Astrocyte (in vitro differentiated cells and primary cell): ENCODE results near the gene ASPN. TPM values are rescaled to one million over a fixed set of nuclear protein-coding genes. Genes with fewer than 3 reads are reported as not detected.
A peak's percentile ranks its signal among the peaks of the same experiment; 100 is the strongest.

Experiments
- DNase-seq: peaks from one replicate; pipeline ENCODE4 v3.0.0-alpha.2; 2010; ENCODE audit warnings: low read depth
- FAIRE-seq: peaks from 2 replicates; lab custom pipeline; 2011; peaks lifted over from hg19 to GRCh38; lab: Jason Lieb, UNC
- H2AFZ ChIP-seq: 2 replicates; pipeline ENCODE4 v1.6.0; 2012; ENCODE audit warnings: low read depth, low read length, inconsistent platforms
- H3K27ac ChIP-seq: 2 replicates; pipeline ENCODE4 v1.5.1; 2011; ENCODE audit warnings: low read depth, low read length, inconsistent platforms
- H3K27me3 ChIP-seq: 2 replicates; pipeline ENCODE4 v1.6.0; 2011; ENCODE audit warnings: low read length, inconsistent platforms; ENCODE audit not compliant: insufficient read depth
- H3K36me3 ChIP-seq: 2 replicates; pipeline ENCODE4 v1.5.1; 2011; ENCODE audit warnings: low read length, inconsistent platforms; ENCODE audit not compliant: insufficient read depth
- H3K4me1 ChIP-seq: 2 replicates; pipeline ENCODE4 v1.5.1; 2011; ENCODE audit warnings: low read length, inconsistent platforms; ENCODE audit not compliant: insufficient read depth
- H3K4me2 ChIP-seq: 2 replicates; pipeline ENCODE4 v1.6.0; 2012; ENCODE audit warnings: low read length, inconsistent platforms
- H3K4me3 ChIP-seq: 2 replicates; pipeline ENCODE4 v1.5.1; 2011; ENCODE audit warnings: low read depth, mild to moderate bottlenecking, low read length, inconsistent platforms; ENCODE audit not compliant: insufficient read depth
- H3K79me2 ChIP-seq: 2 replicates; pipeline ENCODE4 v1.6.0; 2012; ENCODE audit warnings: mild to moderate bottlenecking, low read length, inconsistent platforms; ENCODE audit not compliant: insufficient read depth
- H3K9ac ChIP-seq: 2 replicates; pipeline ENCODE4 v1.6.0; 2012; ENCODE audit warnings: mild to moderate bottlenecking, low read length, inconsistent platforms
- H3K9me3 ChIP-seq: 2 replicates; pipeline ENCODE4 v1.5.1; 2012; ENCODE audit warnings: low read depth, mild to moderate bottlenecking, low read length, inconsistent platforms; ENCODE audit not compliant: insufficient read depth
- H4K20me1 ChIP-seq: 2 replicates; pipeline ENCODE4 v1.6.0; 2012; ENCODE audit warnings: low read length, inconsistent platforms; ENCODE audit not compliant: insufficient read depth
- H3K27ac Mint-ChIP-seq: one replicate; pipeline ENCODE4 v1.8.0; 2021; ENCODE audit warnings: mild to moderate bottlenecking, mixed read lengths; ENCODE audit not compliant: unreplicated experiment
- H3K27me3 Mint-ChIP-seq: one replicate; pipeline ENCODE4 v1.8.0; 2021; ENCODE audit warnings: low read depth, mixed read lengths; ENCODE audit not compliant: unreplicated experiment
- H3K36me3 Mint-ChIP-seq: one replicate; pipeline ENCODE4 v1.8.0; 2021; ENCODE audit warnings: low read depth, mixed read lengths; ENCODE audit not compliant: unreplicated experiment
- H3K4me1 Mint-ChIP-seq: one replicate; pipeline ENCODE4 v1.8.0; 2021; ENCODE audit warnings: low read depth, mixed read lengths; ENCODE audit not compliant: unreplicated experiment
- H3K4me3 Mint-ChIP-seq: one replicate; pipeline ENCODE4 v1.8.0; 2021; ENCODE audit warnings: mild to moderate bottlenecking, moderate library complexity, mixed read lengths; ENCODE audit not compliant: unreplicated experiment
- H3K9me3 Mint-ChIP-seq: one replicate; pipeline ENCODE4 v1.8.0; 2021; ENCODE audit warnings: mild to moderate bottlenecking, mixed read lengths; ENCODE audit not compliant: unreplicated experiment
- CTCF ChIP-seq: IDR thresholded peaks from 2 replicates; pipeline ENCODE4 v1.5.1; 2011; ENCODE audit warnings: low read depth, mild to moderate bottlenecking, inconsistent platforms, low read length, moderate library complexity; ENCODE audit not compliant: insufficient read depth
- EZH2 ChIP-seq: IDR thresholded peaks from 2 replicates; pipeline ENCODE4 v1.6.1; 2012; ENCODE audit warnings: mild to moderate bottlenecking, low read length, inconsistent platforms; ENCODE audit not compliant: insufficient read depth
- total RNA-seq: library from RNA; stranded (reverse); gene quantifications from 2 replicates; pipeline ENCODE4 v1.2.1, GENCODE V29; 2021

The ASPN gene
- total RNA-seq, 1 donor from 2014 or later = not detected

- DNase-seq (no peak), FAIRE-seq (no peak)
- Histone ChIP-seq H3K27me3 (no peaks in the 10 kb centered on the region), H3K4me3 (no peak overlapping the region), H3K4me1 (no peaks in the 10 kb centered on the region), H3K9ac (no peak overlapping the region), H4K20me1 (no peaks in the 10 kb centered on the region), H3K36me3 (no peaks in the 10 kb centered on the region), H3K79me2 (no peaks in the 10 kb centered on the region), H3K9me3 (no peaks in the 10 kb centered on the region), H3K4me2 (no peak overlapping the region), H3K27ac (no peak overlapping the region), H2AFZ (no peak overlapping the region)
- Mint-ChIP-seq H3K9me3 (no peaks in the 10 kb centered on the region), H3K4me3 (no peak overlapping the region), H3K4me1 (no peaks in the 10 kb centered on the region), H3K27ac (no peak overlapping the region), H3K36me3 (no peaks in the 10 kb centered on the region), H3K27me3 (no peaks in the 10 kb centered on the region)
- TF ChIP-seq EZH2 = no peak
- TF ChIP-seq CTCF = no peak
These were observed 46.2 kb upstream of the ASPN start for GRCh38 chr9:92528522-92528849.

- Histone ChIP-seq H3K4me1 (no peaks in the 10 kb centered on the region), H3K27me3 (no peaks in the 10 kb centered on the region), H4K20me1 (no peaks in the 10 kb centered on the region), H3K27ac (no peak overlapping the region), H2AFZ (no peak overlapping the region), H3K9ac (no peak overlapping the region), H3K9me3 (no peaks in the 10 kb centered on the region), H3K4me3 (no peak overlapping the region), H3K4me2 (no peak overlapping the region), H3K36me3 (no peaks in the 10 kb centered on the region), H3K79me2 (no peaks in the 10 kb centered on the region)
- Mint-ChIP-seq H3K4me1 (no peaks in the 10 kb centered on the region), H3K4me3 (no peak overlapping the region), H3K36me3 (no peaks in the 10 kb centered on the region), H3K9me3 (no peaks in the 10 kb centered on the region), H3K27ac (peak overlapping the region; percentile 35), H3K27me3 (no peaks in the 10 kb centered on the region)
- FAIRE-seq = no peak
- no peak for DNase-seq
- TF ChIP-seq CTCF (no peak), EZH2 (no peak)
These were observed 45.7 kb upstream of the ASPN start for GRCh38 chr9:92527832-92528521.

- no peaks in the 10 kb centered on the region for H3K79me2 ChIP-seq
- Mint-ChIP-seq H3K4me1 (no peaks in the 10 kb centered on the region), H3K4me3 (no peak overlapping the region), H3K27me3 (no peaks in the 10 kb centered on the region), H3K36me3 (no peaks in the 10 kb centered on the region), H3K27ac (no peak overlapping the region), H3K9me3 (no peaks in the 10 kb centered on the region)
- no peak for TF ChIP-seq CTCF
- TF ChIP-seq EZH2 = no peak
- no peak overlapping the region for H3K27ac ChIP-seq
- no peak overlapping the region for H2AFZ ChIP-seq
- no peak overlapping the region for H3K4me3 ChIP-seq
- no peaks in the 10 kb centered on the region for H3K9me3 ChIP-seq
- no peaks in the 10 kb centered on the region for H3K36me3 ChIP-seq
- DNase-seq (no peak), FAIRE-seq (no peak)
- H3K27me3 ChIP-seq = no peaks in the 10 kb centered on the region
- H4K20me1 ChIP-seq = no peaks in the 10 kb centered on the region
- no peak overlapping the region for H3K4me2 ChIP-seq
- H3K9ac ChIP-seq = no peak overlapping the region
- no peaks in the 10 kb centered on the region for H3K4me1 ChIP-seq
These were observed 45.1 kb upstream of the ASPN start for GRCh38 chr9:92527291-92527828.
